Measurements from ENCODE around the gene RIPPLY2. TPM values are rescaled to one million over a fixed set of nuclear protein-coding genes. Genes with fewer than 3 reads are reported as not detected.

Gene RIPPLY2
- total RNA-seq, 6 donors from 2014 or later = not detected

DNA sequence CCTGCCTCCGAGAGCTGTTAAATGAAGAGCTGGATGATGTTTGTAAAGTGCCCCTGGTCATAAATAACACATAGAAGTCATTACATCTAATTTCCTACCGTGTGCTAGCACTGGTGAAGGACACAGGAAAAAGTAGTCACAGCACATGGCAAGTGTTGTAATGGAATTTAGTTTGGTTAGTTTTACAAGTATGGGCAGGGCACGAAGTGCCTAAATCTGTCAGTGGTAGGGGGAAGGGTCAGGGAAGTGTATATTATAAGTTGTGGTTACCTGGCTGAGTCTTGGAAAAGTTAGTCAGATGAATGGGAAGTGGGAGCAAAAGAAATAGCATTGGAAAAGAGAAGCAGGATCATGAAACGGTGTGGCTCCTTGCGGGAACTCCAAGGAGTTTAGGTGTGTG is 1.6 kb downstream of the RIPPLY2 start:
- no peaks in the 10 kb centered on the region for H3K9me3 ChIP-seq
- no peaks in the 10 kb centered on the region for H3K36me3 ChIP-seq
- peaks cover 11 to 21% (median 18%) of the 10 kb centered on the region in 4 donors for H3K4me1 ChIP-seq
- H3K27me3 ChIP-seq = peaks cover 2 to 20% (median 10%) of the 10 kb centered on the region in 4 donors
- no peak overlapping the region for H3K27ac ChIP-seq
- ATAC-seq (ENCODE audit: low FRiP score in 2 of 2) = no peak
- no peak for DNase-seq
- 54 to 56% methylated on average over 5 of the region's 5 CpGs for WGBS, 2 donors
- no peak for TF ChIP-seq POLR2A (IDR thresholded peaks at IDR 0.05)
- no peak for TF ChIP-seq CTCF (IDR thresholded peaks at IDR 0.05)
- no peak for TF ChIP-seq EP300 (IDR thresholded peaks at IDR 0.05)
- no peak for TF ChIP-seq POLR2AphosphoS5 (IDR thresholded peaks at IDR 0.05)
- H3K4me3 ChIP-seq = no peak overlapping the region

DNA sequence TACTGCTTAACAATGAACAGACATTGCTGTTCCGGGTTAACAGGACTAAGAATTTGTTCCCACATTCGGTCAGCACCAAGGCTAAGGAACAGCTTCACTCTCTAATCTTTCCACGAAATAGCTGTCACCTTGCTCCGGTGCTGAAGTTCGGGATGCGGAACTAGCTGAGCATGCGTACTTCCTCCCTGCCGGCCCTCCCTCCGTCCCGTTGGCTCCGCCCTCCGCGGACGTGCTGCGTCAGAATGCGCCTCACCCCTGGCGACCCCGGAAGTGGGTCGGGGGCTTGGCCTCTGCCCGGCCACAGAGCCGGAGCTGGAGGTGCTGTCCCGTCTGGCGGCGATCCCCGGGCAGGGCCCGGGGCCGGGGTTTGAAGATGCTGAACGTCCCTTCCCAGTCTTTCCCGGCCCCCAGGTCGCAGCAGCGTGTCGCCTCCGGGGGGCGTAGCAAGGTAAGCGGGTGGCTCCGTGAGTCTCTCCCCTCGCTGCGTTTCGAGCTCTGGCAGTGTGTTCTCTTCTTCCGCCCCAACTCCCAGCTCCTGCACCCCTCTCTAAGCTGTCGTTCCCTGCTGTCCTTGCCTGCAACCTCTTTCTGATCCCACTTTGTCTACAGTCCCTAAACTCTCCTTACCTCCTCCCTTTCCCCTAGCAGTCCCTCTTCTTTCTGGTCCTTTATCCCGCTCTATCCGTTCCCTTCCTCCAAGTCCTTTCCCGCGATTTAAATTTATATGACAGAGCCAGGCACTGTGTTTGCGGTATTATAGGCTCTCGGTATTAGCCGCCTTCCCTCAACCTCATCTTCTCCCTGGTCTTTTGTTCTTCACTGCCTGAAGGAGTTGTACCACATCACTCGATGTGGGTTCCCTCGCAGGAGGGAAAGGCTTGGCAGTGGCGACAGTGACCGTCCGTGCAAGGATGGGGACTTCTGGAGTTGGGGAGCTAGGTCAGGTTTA is 6.5 kb downstream of the RIPPLY2 start, which contains the start of gene CYB5R4:
Gene CYB5R4 (plus strand): TSS at position 280 of the 949 bp plus-strand sequence. CDS start 94 bp downstream, at position 374.
- peak; percentile 99 to 100 for ATAC-seq (ENCODE audit: low FRiP score in 2 of 2)
- peaks cover 0 to 6% (median 0%) of the 10 kb centered on the region in 4 donors for H3K36me3 ChIP-seq
- peaks cover 11 to 23% (median 18%) of the 10 kb centered on the region in 4 donors for H3K4me1 ChIP-seq
- H3K27ac ChIP-seq = peak within 1 kb of the TSS; percentile 78 to 92 (median 90)
- WGBS, 2 donors = 0 to 1% methylated on average over 41 to 50 of the region's 53 CpGs
- TF ChIP-seq POLR2AphosphoS5 (IDR thresholded peaks at IDR 0.05) (peak; percentile 89 to 95), EP300 (IDR thresholded peaks at IDR 0.05) (peak in 1 of 4 donors; percentile 31), CTCF (IDR thresholded peaks at IDR 0.05) (peak in 5 of 6 experiments; percentile 27 to 51 (median 31)), POLR2A (IDR thresholded peaks at IDR 0.05) (peak in 3 of 4 donors; percentile 78 to 96 (median 88))
- H3K27me3 ChIP-seq = no peaks in the 10 kb centered on the region
- H3K4me3 ChIP-seq = peak within 1 kb of the TSS; percentile 76 to 90 (median 84)
- H3K9me3 ChIP-seq = no peaks in the 10 kb centered on the region
- DNase-seq = peak; percentile 96 to 98

DNA sequence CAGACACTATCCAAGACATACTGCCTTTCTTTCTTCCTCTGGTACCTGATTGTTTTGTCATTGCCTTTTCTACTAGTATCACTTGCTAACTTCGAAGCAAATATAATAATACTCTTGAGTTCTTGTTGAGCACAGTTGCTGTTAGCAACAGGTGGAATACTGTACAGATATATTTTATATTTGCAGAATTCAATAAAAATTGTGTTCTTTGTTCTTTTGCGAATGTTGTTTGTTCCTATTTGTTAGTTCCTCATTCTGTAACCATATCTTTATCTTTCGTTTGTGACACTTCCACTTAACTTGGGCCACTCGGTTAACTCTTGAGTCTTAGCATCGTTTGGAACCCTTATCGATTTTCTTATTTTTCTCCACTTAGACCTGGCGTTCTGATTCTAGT is 7.2 kb downstream of the RIPPLY2 start:
- TF ChIP-seq POLR2AphosphoS5 (IDR thresholded peaks at IDR 0.05) = no peak
- TF ChIP-seq CTCF (IDR thresholded peaks at IDR 0.05) = no peak
- no peak for TF ChIP-seq EP300 (IDR thresholded peaks at IDR 0.05)
- TF ChIP-seq POLR2A (IDR thresholded peaks at IDR 0.05) = no peak
- Histone ChIP-seq H3K36me3 (peaks cover 0 to 13% (median under 1%) of the 10 kb centered on the region in 4 donors), H3K4me1 (peaks cover 11 to 23% (median 18%) of the 10 kb centered on the region in 4 donors), H3K27me3 (no peaks in the 10 kb centered on the region), H3K4me3 (peak overlapping the region; percentile 76 to 90 (median 84)), H3K9me3 (no peaks in the 10 kb centered on the region), H3K27ac (peak overlapping the region; percentile 78 to 92 (median 90))
- no peak for DNase-seq
- 16 to 21% methylated on average over 7 of the region's 7 CpGs for WGBS, 2 donors
- ATAC-seq (ENCODE audit: low FRiP score in 2 of 2) = no peak

DNA sequence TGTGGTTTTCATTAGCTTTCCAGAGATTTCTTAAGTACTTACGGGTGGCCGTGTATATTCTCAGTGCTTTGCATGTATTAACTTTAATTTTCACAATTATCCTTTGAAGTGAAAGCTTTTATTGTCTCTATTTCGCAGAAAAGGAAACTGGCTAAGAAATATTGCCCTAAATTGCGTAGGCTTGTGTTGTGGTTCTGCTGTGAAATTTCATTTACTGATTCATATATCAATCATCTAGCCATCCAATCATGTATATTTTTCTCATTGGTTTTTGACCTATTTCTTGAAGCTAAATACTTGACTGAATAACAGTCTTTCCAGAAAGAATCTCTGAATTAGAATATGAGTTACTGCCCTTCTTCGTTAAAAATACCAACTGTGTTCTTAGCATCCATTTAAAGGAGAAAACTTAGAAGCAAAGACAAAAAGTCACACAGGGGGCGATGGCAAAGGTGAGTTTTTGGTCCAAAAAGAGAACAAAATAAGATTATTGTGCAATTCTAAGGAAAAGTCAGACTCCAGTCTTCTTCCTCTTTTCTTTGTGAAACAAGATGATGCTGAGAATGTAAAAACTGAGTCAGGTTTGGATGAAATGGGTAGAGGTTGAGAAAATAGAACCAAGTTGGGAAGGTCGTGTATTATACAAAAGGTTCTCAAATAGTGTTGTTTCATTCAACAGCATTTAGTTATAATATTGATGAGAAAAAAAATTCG is 7.8 kb downstream of the RIPPLY2 start:
- ATAC-seq (ENCODE audit: low FRiP score in 2 of 2) (no peak), DNase-seq (no peak)
- no peaks in the 10 kb centered on the region for H3K27me3 ChIP-seq
- 66% methylated on average over 8 of the region's 8 CpGs for WGBS, 2 donors
- no peaks in the 10 kb centered on the region for H3K9me3 ChIP-seq
- H3K36me3 ChIP-seq = peaks cover 0 to 19% (median 3%) of the 10 kb centered on the region in 4 donors
- peak overlapping the region in 3 of 4 donors; percentile 76 to 90 (median 78) for H3K4me3 ChIP-seq
- no peak for TF ChIP-seq EP300 (IDR thresholded peaks at IDR 0.05)
- no peak for TF ChIP-seq POLR2A (IDR thresholded peaks at IDR 0.05)
- no peak for TF ChIP-seq CTCF (IDR thresholded peaks at IDR 0.05)
- no peak for TF ChIP-seq POLR2AphosphoS5 (IDR thresholded peaks at IDR 0.05)
- peak overlapping the region in 2 of 4 donors; percentile 78 to 92 for H3K27ac ChIP-seq
- peaks cover 11 to 23% (median 18%) of the 10 kb centered on the region in 4 donors for H3K4me1 ChIP-seq

Data from upper lobe of left lung (tissue), 6 donors.